HepG2 (cell line): ENCODE results near the gene MVP. TPM values are rescaled to one million over a fixed set of nuclear protein-coding genes. Genes with fewer than 3 reads are reported as not detected.

Experiments used
- ATAC-seq: fragments of 200-7000 bp; cut with Tn5 transposase; 3 replicates; pipeline ENCODE4 v1.9.1; 2020; ENCODE audit warnings: mild to moderate bottlenecking, moderate library complexity
- BruUV-seq: library from RNA; stranded (reverse); fragments of 400-500 nt; replicated peaks from 2 replicates; lab custom pipeline; 2021; lab: Mats Ljungman, UMichigan
- CTCF ChIA-PET: fragments of 300-600 bp; formaldehyde crosslinking; extraction: SDS; loops from one replicate; lab custom pipeline; 2021; ENCODE audit warnings: low total read pairs, inconsistent platforms, low intra/inter-chr PET ratio; lab: Yijun Ruan, JAX
- POLR2A ChIA-PET: fragments of 350-600 bp; sonication (Branson Sonifier 250); formaldehyde crosslinking; loops from one replicate; lab custom pipeline; 2020; ENCODE audit warnings: antibody characterized with exemption, inconsistent platforms; lab: Yijun Ruan, JAX
- DNase-seq: peaks from one replicate; pipeline ENCODE4 v3.0.0-alpha.2; 2015; ENCODE audit warnings: low spot score
- FAIRE-seq: peaks from 3 replicates; lab custom pipeline; 2011; peaks lifted over from hg19 to GRCh38; lab: Jason Lieb, UNC
- H2AFZ ChIP-seq: one replicate; pipeline ENCODE4 v1.6.1; 2011; ENCODE audit warnings: low read length, inconsistent platforms
- H3K27ac ChIP-seq: fragments of 300-600 bp; 3 replicates; pipeline ENCODE4 v1.8.0; 2011; ENCODE audit warnings: mixed run types, mild to moderate bottlenecking, mixed read lengths, low read length, inconsistent platforms; ENCODE audit not compliant: insufficient read depth; ENCODE audit errors: extremely low read length
- H3K27me3 ChIP-seq, 2 experiments: fragments of 200-600 bp in 1 of 2; 2 replicates in 1 of 2; 3 replicates in 1 of 2; pipeline versions ENCODE4 v1.6.0 to v1.8.0; 2011; ENCODE audit warnings: low read length in 2 of 2, mild to moderate bottlenecking in 2 of 2, moderate library complexity in 2 of 2, inconsistent platforms in 1 of 2; ENCODE audit not compliant: insufficient read depth in 2 of 2, control insufficient read depth in 1 of 2
- H3K36me3 ChIP-seq, 2 experiments: fragments of 200-600 bp in 1 of 2; replicated peaks in 1 of 2; 2 replicates in 1 of 2; 3 replicates in 1 of 2; pipeline versions ENCODE4 v1.5.1 to v1.8.0; 2011; ENCODE audit warnings: low read length in 2 of 2, inconsistent platforms in 1 of 2; ENCODE audit not compliant: insufficient read depth in 2 of 2, control insufficient read depth in 1 of 2
- H3K4me1 ChIP-seq: 2 replicates; pipeline ENCODE4 v1.5.1; 2012; ENCODE audit warnings: low read length, inconsistent platforms; ENCODE audit not compliant: insufficient read depth
- H3K4me2 ChIP-seq: 2 replicates; pipeline ENCODE4 v1.6.0; 2011; ENCODE audit warnings: low read depth, low read length, inconsistent platforms
- H3K4me3 ChIP-seq, 3 experiments: fragments of 200-600 bp in 1 of 3; sonication (generic), shearing (Covaris generic) in 1 of 3; replicated peaks in 1 of 3; 2 replicates each; pipeline ENCODE4 v1.5.1; 2011 to 2016; ENCODE audit warnings: low read length in 3 of 3, inconsistent platforms in 2 of 3, low read depth in 2 of 3, mild to moderate bottlenecking in 2 of 3, control low read depth in 1 of 3, mixed read lengths in 1 of 3; ENCODE audit not compliant: insufficient read depth in 1 of 3
- H3K79me2 ChIP-seq: one replicate; pipeline ENCODE4 v1.6.1; 2011; ENCODE audit warnings: low read length, inconsistent platforms; ENCODE audit not compliant: insufficient read depth
- H3K9ac ChIP-seq: 2 replicates; pipeline ENCODE4 v1.6.0; 2011; ENCODE audit warnings: mild to moderate bottlenecking, low read depth, low read length, inconsistent platforms; ENCODE audit not compliant: insufficient read depth
- H3K9me3 ChIP-seq: 2 replicates; pipeline ENCODE4 v1.5.1; 2012; ENCODE audit warnings: mild to moderate bottlenecking, low read length
- H4K20me1 ChIP-seq: 2 replicates; pipeline ENCODE4 v1.6.0; 2011; ENCODE audit warnings: inconsistent platforms, mild to moderate bottlenecking, low read length, moderate library complexity; ENCODE audit not compliant: insufficient read depth
- EEA1 ChIP-seq: sonication (generic); formaldehyde crosslinking; IDR thresholded peaks from 2 replicates; pipeline ENCODE4 v1.5.1; 2020; ENCODE audit warnings: mild to moderate bottlenecking, missing genetic modification reagents, borderline replicate concordance
- ISL2 ChIP-seq: sonication (generic); formaldehyde crosslinking; IDR thresholded peaks from 2 replicates; pipeline ENCODE4 v1.5.0; 2020; ENCODE audit warnings: missing genetic modification reagents
- NCOA1 ChIP-seq: sonication (generic); formaldehyde crosslinking; IDR thresholded peaks from 2 replicates; pipeline ENCODE4 v1.9.0; 2021; ENCODE audit warnings: missing genetic modification reagents
- NKX3-1 ChIP-seq: sonication (generic); formaldehyde crosslinking; IDR thresholded peaks from 2 replicates; pipeline ENCODE4 v1.5.0; 2020; ENCODE audit warnings: missing genetic modification reagents
- SSRP1 ChIP-seq: IDR thresholded peaks from 2 replicates; pipeline ENCODE4 v1.6.1; 2016; ENCODE audit warnings: control low read depth
- ZBTB38 ChIP-seq: sonication (generic); formaldehyde crosslinking; IDR thresholded peaks from 2 replicates; pipeline ENCODE4 v1.5.1; 2020; ENCODE audit warnings: mild to moderate bottlenecking, missing genetic modification reagents
- ZNF292 ChIP-seq: sonication (generic); formaldehyde crosslinking; IDR thresholded peaks from 2 replicates; pipeline ENCODE4 v1.8.1; 2022; ENCODE audit warnings: mild to moderate bottlenecking, low read depth, missing genetic modification reagents, borderline replicate concordance
- ZNF30 ChIP-seq: sonication (generic); formaldehyde crosslinking; IDR thresholded peaks from 2 replicates; pipeline ENCODE4 v1.5.0; 2020; ENCODE audit warnings: mild to moderate bottlenecking, missing genetic modification reagents
- ZNF446 ChIP-seq: sonication (generic); formaldehyde crosslinking; IDR thresholded peaks from 2 replicates; pipeline ENCODE4 v1.5.0; 2020; ENCODE audit warnings: mild to moderate bottlenecking, missing genetic modification reagents
- ZNF552 ChIP-seq: sonication (generic); formaldehyde crosslinking; IDR thresholded peaks from 2 replicates; pipeline ENCODE4 v1.9.0; 2022; ENCODE audit warnings: missing genetic modification reagents, mild to moderate bottlenecking, borderline replicate concordance
- ZNF563 ChIP-seq: sonication (generic); formaldehyde crosslinking; IDR thresholded peaks from 2 replicates; pipeline ENCODE4 v1.8.0; 2022; ENCODE audit warnings: mild to moderate bottlenecking, moderate library complexity, missing genetic modification reagents
- ZNF761 ChIP-seq: sonication (generic); formaldehyde crosslinking; conservative IDR thresholded peaks from 2 replicates; pipeline ENCODE4 v1.4.0; 2020; ENCODE audit warnings: mild to moderate bottlenecking, missing genetic modification reagents
- WGBS: methylation state at CpG from one replicate; pipeline ENCODE4 v1.1.6; 2017; ENCODE audit warnings: low lambda C conversion rate; 5-methylcytosine and 5-hydroxymethylcytosine counted together
- in situ Hi-C: cut with HindIII; loops from 2 replicates; pipeline ENCODE4 v1.10.0; 2017; ENCODE audit warnings: low pct_unique_long_range_greater_than_20kb; ENCODE audit not compliant: extremely low pct_ligation_motif_present
- intact Hi-C: fragments of 100-400 bp; cut with micrococcal nuclease; formaldehyde crosslinking; loops from one replicate; pipeline ENCODE4 v1.10.0; 2022; ENCODE audit not compliant: unreplicated experiment
- polyA plus RNA-seq, 8 experiments: library from polyadenylated mRNA; depleted of rRNA in 3 of 8; stranded (reverse) in 7 of 8; unstranded in 1 of 8; fragments of >200 nt; fragmentation: Illumina TruSeq in 4 of 8; extraction: Trizol in 4 of 8; gene quantifications; 2 replicates each; pipeline versions ENCODE4 v1.2.1 to v1.2.3, GENCODE V29; 2011 to 2016; ENCODE audit warnings: low read depth in 4 of 8, missing spikeins in 1 of 8, mixed read lengths in 1 of 8; ENCODE audit not compliant: insufficient read depth in 1 of 8
- total RNA-seq, 5 experiments: library from RNA; depleted of rRNA; stranded (reverse); fragments of >200 nt; fragmentation: Illumina TruSeq; extraction: Trizol; gene quantifications; 2 replicates each; pipeline ENCODE4 v1.2.3, GENCODE V29; 2016; ENCODE audit warnings: low read depth in 1 of 5
- TF ChIP-seq, protein P1 (sequence below): sonication (generic); formaldehyde crosslinking; IDR thresholded peaks from 2 replicates; pipeline ENCODE4 v1.5.0; 2020; ENCODE audit warnings: missing genetic modification reagents
- TF ChIP-seq, protein P2 (sequence below): sonication (generic); IDR thresholded peaks from 2 replicates; pipeline ENCODE4 v1.6.1; 2016; ENCODE audit warnings: low read depth, borderline replicate concordance
- TF ChIP-seq, protein P3 (sequence below): sonication (generic); formaldehyde crosslinking; IDR thresholded peaks from 2 replicates; pipeline ENCODE4 v1.5.0; 2020; ENCODE audit warnings: missing genetic modification reagents
- TF ChIP-seq, protein P4 (sequence below): sonication (generic); formaldehyde crosslinking; IDR thresholded peaks from 2 replicates; pipeline ENCODE4 v1.8.0; 2022; ENCODE audit warnings: missing genetic modification reagents, low read depth, mild to moderate bottlenecking, borderline replicate concordance
- TF ChIP-seq, protein P5 (sequence below): sonication (generic); formaldehyde crosslinking; IDR thresholded peaks from 2 replicates; pipeline ENCODE4 v1.4.0; 2020; ENCODE audit warnings: missing genetic modification reagents, borderline replicate concordance

The MVP gene
- total and polyA plus RNA-seq, 2 of the 13 experiments (the other 11 are each of a cell fraction or from before 2014, with no cell fraction given), result 22.9 to 43.5 TPM

DNA sequence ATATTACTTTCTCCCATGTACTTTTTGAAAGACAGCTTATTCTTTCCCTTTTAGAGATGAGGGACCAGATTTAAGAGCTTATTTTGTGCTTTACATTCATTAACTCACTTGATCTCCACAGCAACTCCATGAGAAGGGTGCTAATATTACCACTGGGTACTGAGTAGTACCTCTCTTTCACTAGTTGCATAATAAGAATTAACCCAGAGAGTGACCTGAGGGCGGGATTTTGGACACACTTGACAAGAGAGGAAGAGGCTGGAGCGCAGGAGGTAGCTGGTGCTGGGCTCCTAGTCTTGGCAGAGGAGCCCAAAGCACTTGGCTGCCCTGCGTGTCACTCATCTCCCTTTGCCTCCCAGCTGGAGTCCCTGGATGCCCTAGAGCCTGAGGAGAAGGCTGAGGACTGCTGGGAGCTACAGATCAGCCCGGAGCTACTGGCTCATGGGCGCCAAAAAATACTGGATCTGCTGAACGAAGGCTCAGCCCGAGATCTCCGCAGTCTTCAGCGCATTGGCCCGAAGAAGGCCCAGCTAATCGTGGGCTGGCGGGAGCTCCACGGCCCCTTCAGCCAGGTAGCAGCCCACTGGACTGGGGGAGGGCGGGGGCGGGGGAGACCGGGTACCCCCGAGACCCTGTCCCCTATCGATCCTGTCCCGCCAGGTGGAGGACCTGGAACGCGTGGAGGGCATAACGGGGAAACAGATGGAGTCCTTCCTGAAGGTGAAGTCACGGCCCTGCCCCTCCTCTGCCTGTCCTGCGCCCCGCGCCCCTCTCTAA is 15.6 kb upstream of the MVP start:
- in situ Hi-C loops (loop anchor here (25.0 kb wide), 1 partner anchor 858 kb away; the partner anchor contains the start of genes FBRS and PRR14), intact Hi-C loops (loop anchor here (1.0 kb wide), 1 partner anchor 14 kb away; the partner anchor contains the start of gene KIF22)
- Histone ChIP-seq H3K36me3 (peaks cover 19 to 53% of the 10 kb centered on the region in 2 experiments), H3K4me2 (peak overlapping the region; percentile 95), H2AFZ (no peak overlapping the region), H3K4me1 (peaks cover 41% of the 10 kb centered on the region), H4K20me1 (peaks cover 14% of the 10 kb centered on the region; the same call in 1 of the 2 replicates), H3K79me2 (peaks cover 22% of the 10 kb centered on the region), H3K27ac (peak overlapping the region; percentile 88), H3K9me3 (no peaks in the 10 kb centered on the region), H3K27me3 (no peaks in the 10 kb centered on the region), H3K4me3 (peak overlapping the region; percentile 59 to 85 (median 77)), H3K9ac (peak overlapping the region; percentile 88)
- ATAC-seq (peak; percentile 1; the same call in 2 of the 3 replicates), FAIRE-seq (no peak), DNase-seq (no peak)
- TSS peak; percentile 90 for BruUV-seq
- 35% methylated on average over 9 of the region's 26 CpGs for WGBS
- POLR2A ChIA-PET, result interaction anchor here (0.7 to 3.8 kb wide), 19 partner anchors 9 to 334 kb away, joined by 3 to 37 read pairs (median 4); partner anchors contain the start of genes ASPHD1, KIF22, MVP and PAGR1
- CTCF ChIA-PET, result no interaction called here
- TF ChIP-seq, protein P1, sequence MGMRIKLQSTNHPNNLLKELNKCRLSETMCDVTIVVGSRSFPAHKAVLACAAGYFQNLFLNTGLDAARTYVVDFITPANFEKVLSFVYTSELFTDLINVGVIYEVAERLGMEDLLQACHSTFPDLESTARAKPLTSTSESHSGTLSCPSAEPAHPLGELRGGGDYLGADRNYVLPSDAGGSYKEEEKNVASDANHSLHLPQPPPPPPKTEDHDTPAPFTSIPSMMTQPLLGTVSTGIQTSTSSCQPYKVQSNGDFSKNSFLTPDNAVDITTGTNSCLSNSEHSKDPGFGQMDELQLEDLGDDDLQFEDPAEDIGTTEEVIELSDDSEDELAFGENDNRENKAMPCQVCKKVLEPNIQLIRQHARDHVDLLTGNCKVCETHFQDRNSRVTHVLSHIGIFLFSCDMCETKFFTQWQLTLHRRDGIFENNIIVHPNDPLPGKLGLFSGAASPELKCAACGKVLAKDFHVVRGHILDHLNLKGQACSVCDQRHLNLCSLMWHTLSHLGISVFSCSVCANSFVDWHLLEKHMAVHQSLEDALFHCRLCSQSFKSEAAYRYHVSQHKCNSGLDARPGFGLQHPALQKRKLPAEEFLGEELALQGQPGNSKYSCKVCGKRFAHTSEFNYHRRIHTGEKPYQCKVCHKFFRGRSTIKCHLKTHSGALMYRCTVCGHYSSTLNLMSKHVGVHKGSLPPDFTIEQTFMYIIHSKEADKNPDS (CRISPR knock-in tag), result 0 out of 2 replicates have a peak, but pooled peaks have one; percentile 24
- TF ChIP-seq EEA1 (CRISPR knock-in tag) (peak; percentile 11; the same call in 1 of the 2 replicates), ZNF292 (CRISPR knock-in tag) (peak; percentile 15; the same call in 1 of the 2 replicates), ZNF563 (CRISPR knock-in tag) (peak; percentile 66; the same call in 1 of the 2 replicates), ISL2 (CRISPR knock-in tag) (no peak), ZBTB38 (CRISPR knock-in tag) (0 out of 2 replicates have a peak, but pooled peaks have one; percentile 73), ZNF446 (peak; percentile 82; the same call in 1 of the 2 replicates), ZNF30 (CRISPR knock-in tag) (0 out of 2 replicates have a peak, but pooled peaks have one; percentile 38), NCOA1 (peak; percentile 93; the same call in 1 of the 2 replicates), SSRP1 (0 out of 2 replicates have a peak, but pooled peaks have one; percentile 94), NKX3-1 (no peak), ZNF761 (no peak), ZNF552 (no peak)
- TF ChIP-seq, protein P2, sequence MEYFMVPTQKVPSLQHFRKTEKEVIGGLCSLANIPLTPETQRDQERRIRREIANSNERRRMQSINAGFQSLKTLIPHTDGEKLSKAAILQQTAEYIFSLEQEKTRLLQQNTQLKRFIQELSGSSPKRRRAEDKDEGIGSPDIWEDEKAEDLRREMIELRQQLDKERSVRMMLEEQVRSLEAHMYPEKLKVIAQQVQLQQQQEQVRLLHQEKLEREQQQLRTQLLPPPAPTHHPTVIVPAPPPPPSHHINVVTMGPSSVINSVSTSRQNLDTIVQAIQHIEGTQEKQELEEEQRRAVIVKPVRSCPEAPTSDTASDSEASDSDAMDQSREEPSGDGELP, result 0 out of 2 replicates have a peak, but pooled peaks have one; percentile 19
- TF ChIP-seq, protein P3, sequence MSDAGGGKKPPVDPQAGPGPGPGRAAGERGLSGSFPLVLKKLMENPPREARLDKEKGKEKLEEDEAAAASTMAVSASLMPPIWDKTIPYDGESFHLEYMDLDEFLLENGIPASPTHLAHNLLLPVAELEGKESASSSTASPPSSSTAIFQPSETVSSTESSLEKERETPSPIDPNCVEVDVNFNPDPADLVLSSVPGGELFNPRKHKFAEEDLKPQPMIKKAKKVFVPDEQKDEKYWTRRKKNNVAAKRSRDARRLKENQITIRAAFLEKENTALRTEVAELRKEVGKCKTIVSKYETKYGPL (CRISPR knock-in tag), result peak; percentile 56; the same call in 1 of the 2 replicates
- TF ChIP-seq, protein P4, sequence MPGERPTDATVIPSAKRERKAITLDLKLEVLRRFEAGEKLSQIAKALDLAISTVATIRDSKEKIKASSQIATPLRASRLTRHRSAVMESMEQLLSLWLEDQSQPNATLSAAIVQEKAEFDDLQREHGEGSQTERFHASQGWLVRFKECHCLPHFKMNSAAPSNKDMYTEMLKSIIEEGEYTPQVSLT (CRISPR knock-in tag), result no peak
- TF ChIP-seq, protein P5, sequence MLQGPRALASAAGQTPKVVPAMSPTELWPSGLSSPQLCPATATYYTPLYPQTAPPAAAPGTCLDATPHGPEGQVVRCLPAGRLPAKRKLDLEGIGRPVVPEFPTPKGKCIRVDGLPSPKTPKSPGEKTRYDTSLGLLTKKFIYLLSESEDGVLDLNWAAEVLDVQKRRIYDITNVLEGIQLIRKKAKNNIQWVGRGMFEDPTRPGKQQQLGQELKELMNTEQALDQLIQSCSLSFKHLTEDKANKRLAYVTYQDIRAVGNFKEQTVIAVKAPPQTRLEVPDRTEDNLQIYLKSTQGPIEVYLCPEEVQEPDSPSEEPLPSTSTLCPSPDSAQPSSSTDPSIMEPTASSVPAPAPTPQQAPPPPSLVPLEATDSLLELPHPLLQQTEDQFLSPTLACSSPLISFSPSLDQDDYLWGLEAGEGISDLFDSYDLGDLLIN, result 0 out of 2 replicates have a peak, but pooled peaks have one; percentile 62
